Peyer's patch (tissue), 4 donors: ENCODE results near the gene SPATA22. TPM values are rescaled to one million over a fixed set of nuclear protein-coding genes. Genes with fewer than 3 reads are reported as not detected.
"Not testable (repeated sequence)": the region's sequence is repeated elsewhere in the genome, so short reads cannot be mapped to it uniquely, and the experiment has no call there.

Experiments used
- DNase-seq, 3 donors: peaks; one replicate each; pipeline ENCODE4 v3.0.0-alpha.2; 2017 to 2019
- H3K27ac ChIP-seq, 4 donors: fragments of 200-600 bp; sonication (generic); one replicate each; pipeline ENCODE4 v1.5.1; 2016 to 2019
- H3K27me3 ChIP-seq, 2 donors: fragments of 200-600 bp; sonication (generic); one replicate each; pipeline ENCODE4 v1.5.1; 2019
- H3K36me3 ChIP-seq, 3 donors: fragments of 200-600 bp; sonication (generic); one replicate each; pipeline ENCODE4 v1.5.1; 2016 to 2019
- H3K4me1 ChIP-seq, 4 donors: fragments of 200-600 bp; sonication (generic); one replicate each; pipeline ENCODE4 v1.5.1; 2016 to 2019
- H3K4me3 ChIP-seq, 4 donors: fragments of 200-600 bp; sonication (generic); 1 replicate in 3 of 4; 2 replicates in 1 of 4; pipeline ENCODE4 v1.5.1; 2016 to 2019; ENCODE audit warnings: mild to moderate bottlenecking in 1 of 4
- H3K9me3 ChIP-seq, 4 donors: fragments of 200-600 bp; sonication (generic); one replicate each; pipeline ENCODE4 v1.5.1; 2016 to 2019; ENCODE audit warnings: mild to moderate bottlenecking in 1 of 4
- POLR2A ChIP-seq, 2 donors: fragments of 450-650 bp; IDR thresholded peaks; one replicate each; pipeline ENCODE4 v1.5.1; 2017; ENCODE audit warnings: antibody characterized with exemption in 2 of 2, mild to moderate bottlenecking in 2 of 2, moderate library complexity in 2 of 2
- total RNA-seq, 4 donors: library from RNA; depleted of rRNA; stranded (reverse); fragments of >200 nt; gene quantifications; one replicate each; pipeline ENCODE4 v1.1.0, GENCODE V29; 2016
- TF ChIP-seq, protein P1 (sequence below), 6 experiments: fragments of 450-650 bp in 4 of 6; fragments of 200-600 bp in 2 of 6; sonication (generic) in 1 of 6; IDR thresholded peaks; one replicate each; pipeline ENCODE4 v1.5.1; 2017 to 2019; ENCODE audit warnings: antibody characterized with exemption in 6 of 6, mild to moderate bottlenecking in 3 of 6, moderate library complexity in 1 of 6

The SPATA22 gene
- total RNA-seq, 4 donors from 2014 or later: not detected

DNA sequence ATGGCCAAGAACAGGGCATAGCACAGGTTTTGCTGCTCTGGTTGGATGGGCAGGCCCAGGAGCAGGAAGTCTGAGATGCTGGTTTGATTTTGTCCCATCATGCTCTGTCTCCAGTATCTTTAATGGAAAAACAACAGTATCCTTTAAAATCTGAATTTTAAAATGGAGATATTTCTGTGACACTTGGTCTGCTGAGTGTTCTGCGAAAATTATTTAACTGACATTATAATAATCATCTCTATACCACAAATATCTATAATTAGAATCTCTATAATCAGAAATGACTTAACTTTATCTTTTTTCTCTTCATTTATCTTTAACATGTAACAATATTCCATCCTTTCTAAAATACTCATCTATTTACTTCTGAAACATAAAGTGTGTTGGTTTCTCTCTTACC lies 73.3 kb downstream of the SPATA22 start, which contains the start of gene OR1E1:
Gene OR1E1, minus strand, starts transcription at position 101 of the 400 bp plus-strand sequence. Its CDS starts 0 bp downstream, at position 101.
- H3K27ac ChIP-seq: no peak within 1 kb of the TSS
- H3K4me3 ChIP-seq: no peak within 1 kb of the TSS
- no peak for TF ChIP-seq POLR2A (IDR thresholded peaks at IDR 0.05)
- TF ChIP-seq, protein P1, sequence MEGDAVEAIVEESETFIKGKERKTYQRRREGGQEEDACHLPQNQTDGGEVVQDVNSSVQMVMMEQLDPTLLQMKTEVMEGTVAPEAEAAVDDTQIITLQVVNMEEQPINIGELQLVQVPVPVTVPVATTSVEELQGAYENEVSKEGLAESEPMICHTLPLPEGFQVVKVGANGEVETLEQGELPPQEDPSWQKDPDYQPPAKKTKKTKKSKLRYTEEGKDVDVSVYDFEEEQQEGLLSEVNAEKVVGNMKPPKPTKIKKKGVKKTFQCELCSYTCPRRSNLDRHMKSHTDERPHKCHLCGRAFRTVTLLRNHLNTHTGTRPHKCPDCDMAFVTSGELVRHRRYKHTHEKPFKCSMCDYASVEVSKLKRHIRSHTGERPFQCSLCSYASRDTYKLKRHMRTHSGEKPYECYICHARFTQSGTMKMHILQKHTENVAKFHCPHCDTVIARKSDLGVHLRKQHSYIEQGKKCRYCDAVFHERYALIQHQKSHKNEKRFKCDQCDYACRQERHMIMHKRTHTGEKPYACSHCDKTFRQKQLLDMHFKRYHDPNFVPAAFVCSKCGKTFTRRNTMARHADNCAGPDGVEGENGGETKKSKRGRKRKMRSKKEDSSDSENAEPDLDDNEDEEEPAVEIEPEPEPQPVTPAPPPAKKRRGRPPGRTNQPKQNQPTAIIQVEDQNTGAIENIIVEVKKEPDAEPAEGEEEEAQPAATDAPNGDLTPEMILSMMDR (IDR thresholded peaks at IDR 0.05): no peak
- H3K4me1 ChIP-seq: no peaks in the 10 kb centered on the region
- no peaks in the 10 kb centered on the region for H3K9me3 ChIP-seq
- H3K27me3 ChIP-seq: no peaks in the 10 kb centered on the region
- no peak for DNase-seq
- H3K36me3 ChIP-seq: no peaks in the 10 kb centered on the region

DNA sequence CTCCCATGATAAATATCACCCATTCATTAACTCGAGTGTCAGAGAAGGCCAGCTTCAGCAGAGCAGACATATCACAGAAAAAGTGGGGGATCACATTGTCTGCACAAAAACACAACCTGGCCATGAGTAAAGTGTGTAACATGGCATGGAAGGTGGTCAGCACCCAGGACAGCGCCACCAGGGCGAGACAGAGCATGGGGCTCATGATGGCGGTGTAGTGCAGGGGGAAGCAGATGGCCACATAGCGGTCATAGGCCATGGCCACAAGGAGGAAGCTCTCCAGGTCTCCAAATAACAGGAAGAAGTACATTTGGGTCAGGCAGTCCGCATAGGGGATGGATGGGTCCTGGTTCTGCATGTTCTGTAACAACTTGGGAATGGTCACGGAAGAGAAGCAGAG lies 73.8 kb downstream of the SPATA22 start:
- H3K4me1 ChIP-seq, H3K9me3 ChIP-seq, H3K36me3 ChIP-seq, H3K27me3 ChIP-seq, H3K27ac ChIP-seq, H3K4me3 ChIP-seq, DNase-seq: not testable (repeated sequence)

Other genes with a start within 250 kb of the SPATA22 start
- not detected for gene OR3A1, start 173.5 kb downstream of the SPATA22 start, total RNA-seq
- gene OR3A2, start 85.5 kb downstream of the SPATA22 start, total RNA-seq: not detected
- gene OR1E1, start 73.4 kb downstream of the SPATA22 start, total RNA-seq: not detected
- not detected for gene OR3A3, start 60.4 kb downstream of the SPATA22 start, total RNA-seq
- not detected for gene OR1E2, start 38.0 kb downstream of the SPATA22 start, total RNA-seq
- 10 to 100 TPM; 11.4 to 27.7 (median 17.0) TPM for gene ASPA, start 4.2 kb upstream of the SPATA22 start, total RNA-seq
- 10 to 100 TPM in 3 of 4 donors, 1 to 10 TPM in 1; 5.0 to 39.1 (median 16.5) TPM for gene TRPV3, start 86.0 kb upstream of the SPATA22 start, total RNA-seq
- 10 to 100 TPM; 13.2 to 56.8 (median 36.3) TPM for gene TRPV1, start 137.6 kb upstream of the SPATA22 start, total RNA-seq
- gene SHPK, start 164.4 kb upstream of the SPATA22 start, total RNA-seq: 10 to 100 TPM in 3 of 4 donors, 1 to 10 TPM in 1; 5.8 to 83.8 (median 44.9) TPM
- gene CTNS, start 164.9 kb upstream of the SPATA22 start, total RNA-seq: 10 to 100 TPM; 21.5 to 30.1 (median 27.7) TPM
- 100 to 1,000 TPM; 113 to 386 (median 239) TPM for gene TAX1BP3, start 196.8 kb upstream of the SPATA22 start, total RNA-seq
- 10 to 100 TPM; 12.6 to 28.1 (median 21.0) TPM for gene EMC6, start 197.0 kb upstream of the SPATA22 start, total RNA-seq
- 100 to 1,000 TPM in 1 of 4 donors, 1 to 10 TPM in 3; 1.2 to 103 (median 5.7) TPM for gene P2RX5, start 224.3 kb upstream of the SPATA22 start, total RNA-seq